ENCODE data around the gene KIRREL1. TPM values are rescaled to one million over a fixed set of nuclear protein-coding genes. Genes with fewer than 3 reads are reported as not detected.

The KIRREL1 gene
- total RNA-seq, 1 donor from 2014 or later: 40.8 TPM

DNA sequence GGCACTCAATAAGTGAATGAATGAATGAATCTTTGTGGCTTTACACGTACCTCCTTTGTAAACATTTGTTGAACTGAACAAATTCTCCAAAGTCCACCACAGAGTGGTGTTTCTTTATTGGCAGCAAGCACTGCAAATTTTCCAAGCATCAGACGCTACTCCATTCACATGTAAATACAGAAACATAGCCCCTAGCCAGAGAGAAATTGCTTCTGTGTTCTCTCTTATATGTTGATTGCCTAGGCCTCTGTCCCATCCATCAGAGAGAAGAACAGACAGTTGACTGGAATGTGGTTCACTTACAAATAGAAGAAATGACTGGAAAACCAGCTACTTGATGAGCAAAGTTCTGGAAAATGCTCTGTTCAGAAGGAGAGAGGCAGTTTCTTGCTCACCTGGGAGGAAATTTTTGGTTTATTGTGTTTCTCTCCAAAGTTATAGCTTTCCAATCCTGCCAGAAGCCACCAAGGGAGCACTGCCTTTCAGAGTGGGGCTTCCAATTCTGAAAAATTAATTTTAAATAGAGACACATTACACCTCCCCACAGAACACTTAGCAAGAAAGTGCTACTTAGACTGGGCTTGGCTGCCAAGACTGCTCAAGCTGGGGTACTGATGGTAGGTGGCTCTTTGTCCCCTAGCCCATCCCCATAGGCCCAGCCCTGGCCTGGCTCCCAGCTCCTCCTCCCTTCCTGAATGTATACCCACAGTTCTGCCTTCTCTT is 18.1 kb upstream of the KIRREL1 start:
- no peak overlapping the region for H3K4me3 ChIP-seq
- no peak overlapping the region for H3K27ac ChIP-seq
- DNase-seq: no peak
- H3K36me3 ChIP-seq: no peaks in the 10 kb centered on the region
- no peaks in the 10 kb centered on the region for H3K4me1 ChIP-seq
- ATAC-seq: no peak
- H3K9me3 ChIP-seq: no peaks in the 10 kb centered on the region
- TF ChIP-seq, protein P1, sequence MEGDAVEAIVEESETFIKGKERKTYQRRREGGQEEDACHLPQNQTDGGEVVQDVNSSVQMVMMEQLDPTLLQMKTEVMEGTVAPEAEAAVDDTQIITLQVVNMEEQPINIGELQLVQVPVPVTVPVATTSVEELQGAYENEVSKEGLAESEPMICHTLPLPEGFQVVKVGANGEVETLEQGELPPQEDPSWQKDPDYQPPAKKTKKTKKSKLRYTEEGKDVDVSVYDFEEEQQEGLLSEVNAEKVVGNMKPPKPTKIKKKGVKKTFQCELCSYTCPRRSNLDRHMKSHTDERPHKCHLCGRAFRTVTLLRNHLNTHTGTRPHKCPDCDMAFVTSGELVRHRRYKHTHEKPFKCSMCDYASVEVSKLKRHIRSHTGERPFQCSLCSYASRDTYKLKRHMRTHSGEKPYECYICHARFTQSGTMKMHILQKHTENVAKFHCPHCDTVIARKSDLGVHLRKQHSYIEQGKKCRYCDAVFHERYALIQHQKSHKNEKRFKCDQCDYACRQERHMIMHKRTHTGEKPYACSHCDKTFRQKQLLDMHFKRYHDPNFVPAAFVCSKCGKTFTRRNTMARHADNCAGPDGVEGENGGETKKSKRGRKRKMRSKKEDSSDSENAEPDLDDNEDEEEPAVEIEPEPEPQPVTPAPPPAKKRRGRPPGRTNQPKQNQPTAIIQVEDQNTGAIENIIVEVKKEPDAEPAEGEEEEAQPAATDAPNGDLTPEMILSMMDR (IDR thresholded peaks at IDR 0.05): no peak
- peaks cover 6% of the 10 kb centered on the region for H3K27me3 ChIP-seq
- intact Hi-C loops (cut with DNase I): no loop called here

- TF ChIP-seq, protein P1 (IDR thresholded peaks at IDR 0.05): no peak
- H3K36me3 ChIP-seq: no peaks in the 10 kb centered on the region
- no peak overlapping the region for H3K4me3 ChIP-seq
- no peaks in the 10 kb centered on the region for H3K9me3 ChIP-seq
- H3K4me1 ChIP-seq: no peaks in the 10 kb centered on the region
- peaks cover 6% of the 10 kb centered on the region for H3K27me3 ChIP-seq
- no peak for ATAC-seq
- H3K27ac ChIP-seq: no peak overlapping the region
- intact Hi-C loops (cut with DNase I): no loop called here
- DNase-seq: no peak
These were observed 16.6 kb upstream of the KIRREL1 start for GRCh38 chr1:157976888-157977287.

DNA sequence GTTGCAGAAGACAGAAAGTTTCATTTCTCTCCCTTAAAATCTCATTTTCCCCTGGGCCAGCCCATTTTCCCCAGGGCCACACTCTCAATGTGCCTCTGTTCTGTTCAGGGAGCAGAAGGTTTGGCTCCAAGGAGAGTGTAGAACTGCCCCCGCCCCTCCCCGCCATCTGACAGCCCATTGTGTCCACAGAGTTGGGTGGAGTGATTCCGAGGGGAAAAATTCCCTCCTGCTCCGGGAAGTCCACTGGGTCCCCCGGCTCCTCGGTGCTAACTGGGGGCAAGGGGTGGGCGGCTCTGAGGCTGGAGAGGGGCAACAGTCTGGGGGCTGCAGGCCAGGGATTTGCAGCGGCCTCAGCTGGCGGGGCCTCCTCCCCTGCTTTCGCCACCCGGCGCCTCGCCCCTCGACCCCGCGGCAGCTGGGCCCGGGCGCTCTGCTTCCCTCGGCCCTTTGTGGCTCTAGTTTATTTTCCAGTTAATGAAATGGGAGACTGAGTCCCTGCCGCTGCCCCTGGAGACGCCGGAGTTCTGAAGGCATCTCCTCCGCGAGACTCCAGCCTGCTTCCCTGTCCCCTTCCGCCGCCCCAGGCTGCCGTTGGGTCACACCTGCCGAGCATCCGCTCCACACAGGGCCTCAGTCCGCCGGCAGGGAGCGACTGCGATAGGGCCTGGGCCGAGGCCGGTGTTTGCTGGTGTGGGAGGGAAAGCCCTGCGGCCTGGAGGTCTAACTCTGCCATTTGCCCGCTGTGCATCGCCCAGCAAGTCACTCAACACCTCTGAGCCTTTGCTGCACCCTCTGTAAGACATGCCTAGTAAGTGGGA is 14.7 kb upstream of the KIRREL1 start:
- DNase-seq: peak; percentile 60
- intact Hi-C loops (cut with DNase I): no loop called here
- peak overlapping the region; percentile 29 for H3K4me3 ChIP-seq

DNA sequence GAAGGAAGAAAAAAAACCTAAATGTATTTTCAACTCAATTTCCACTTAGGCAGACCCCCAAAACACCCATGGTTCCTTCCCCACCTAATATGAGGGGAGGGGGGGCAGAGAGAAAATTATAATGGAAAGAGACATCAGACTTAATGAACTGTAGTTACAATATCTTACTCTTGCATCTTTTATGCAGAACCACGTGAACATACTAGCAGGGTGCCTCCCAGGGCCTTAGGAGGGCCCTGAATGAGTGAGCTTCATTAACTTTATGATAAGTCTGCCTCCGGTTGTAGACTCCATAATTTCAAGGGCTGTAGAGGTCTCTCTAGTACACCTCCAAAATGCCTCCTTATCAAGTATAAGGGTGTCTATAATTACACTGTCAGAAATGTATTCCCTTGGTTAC is 11.3 kb upstream of the KIRREL1 start:
- Histone ChIP-seq H3K9me3 (no peaks in the 10 kb centered on the region), H3K4me1 (no peaks in the 10 kb centered on the region), H3K4me3 (no peak overlapping the region), H3K27ac (no peak overlapping the region), H3K27me3 (peaks cover 6% of the 10 kb centered on the region), H3K36me3 (no peaks in the 10 kb centered on the region)
- intact Hi-C loops (cut with DNase I): no loop called here
- ATAC-seq: no peak
- TF ChIP-seq, protein P1 (IDR thresholded peaks at IDR 0.05): no peak
- DNase-seq: no peak

More for the DNA sequence above, 14.7 kb upstream of the KIRREL1 start:
- Histone ChIP-seq H3K36me3 (no peaks in the 10 kb centered on the region), H3K9me3 (no peaks in the 10 kb centered on the region), H3K4me1 (no peaks in the 10 kb centered on the region), H3K27me3 (peaks cover 6% of the 10 kb centered on the region), H3K27ac (no peak overlapping the region)
- TF ChIP-seq, protein P1 (IDR thresholded peaks at IDR 0.05): no peak
- ATAC-seq: peak; percentile 46

DNA sequence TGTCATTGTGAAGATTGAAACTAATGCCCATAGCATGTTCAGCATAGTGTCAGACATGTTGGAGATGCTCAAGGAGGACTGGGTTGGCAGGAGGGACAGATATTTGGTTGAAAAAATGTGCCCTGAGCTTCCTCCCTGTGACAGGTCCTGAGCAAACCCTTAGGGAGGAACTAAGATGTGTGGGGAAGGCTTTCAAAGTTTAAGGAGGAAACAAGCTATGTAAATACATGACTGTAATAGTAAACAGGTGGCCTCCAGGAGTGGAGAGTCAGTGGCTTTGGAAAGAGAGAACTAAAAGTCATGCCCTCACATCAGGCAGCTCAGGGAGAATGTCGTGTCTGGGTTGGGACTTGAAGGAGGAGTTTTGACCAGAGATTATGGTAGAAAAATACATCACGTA is 9.7 kb upstream of the KIRREL1 start:
- Histone ChIP-seq H3K9me3 (no peaks in the 10 kb centered on the region), H3K27me3 (peaks cover 3% of the 10 kb centered on the region), H3K36me3 (no peaks in the 10 kb centered on the region), H3K4me3 (no peak overlapping the region), H3K4me1 (no peaks in the 10 kb centered on the region), H3K27ac (no peak overlapping the region)
- TF ChIP-seq, protein P1 (IDR thresholded peaks at IDR 0.05): no peak
- intact Hi-C loops (cut with DNase I): no loop called here
- DNase-seq (no peak), ATAC-seq (no peak)

All from upper lobe of right lung (tissue), 1 donor.